GM12873 (cell line): Measurements from ENCODE around the gene PHLDA2.

Source experiments
- CTCF ChIP-seq: IDR thresholded peaks from 2 replicates; pipeline ENCODE4 v1.5.1; 2012; ENCODE audit warnings: low read depth, mild to moderate bottlenecking, moderate library complexity, low read length, control low read depth; ENCODE audit not compliant: insufficient read depth; ENCODE audit errors: missing control alignments

PHLDA2 gene

GRCh38 chr11:2917842-2918490, 11.3 kb downstream of the PHLDA2 start:
- TF ChIP-seq CTCF, result no peak

- TF ChIP-seq CTCF, result no peak
Measured at GRCh38 chr11:2916892-2917645, 12.2 kb downstream of the PHLDA2 start.

- no peak for TF ChIP-seq CTCF
Measured at GRCh38 chr11:2916114-2916891, 12.9 kb downstream of the PHLDA2 start.

GRCh38 chr11:2915473-2915872, 13.7 kb downstream of the PHLDA2 start:
- no peak for TF ChIP-seq CTCF

- no peak for TF ChIP-seq CTCF
Measured at GRCh38 chr11:2914455-2915195, 14.6 kb downstream of the PHLDA2 start.

- TF ChIP-seq CTCF, result no peak
Measured at GRCh38 chr11:2913776-2914175, 15.4 kb downstream of the PHLDA2 start.
